PFSK-1 (cell line): Measurements from ENCODE around the gene NFATC2IP.

Experiments
- FOXP2 ChIP-seq: optimal IDR thresholded peaks from 2 replicates; pipeline ENCODE3; 2011; ENCODE audit warnings: borderline replicate concordance, control low read depth, inconsistent platforms; ENCODE audit not compliant: insufficient read depth; ENCODE audit errors: extremely low read length, extremely low read depth
- POLR2AphosphoS5 ChIP-seq: IDR thresholded peaks from 2 replicates; pipeline ENCODE4 v1.6.1; 2012; ENCODE audit warnings: low read depth, mild to moderate bottlenecking, control low read depth, low read length, moderate library complexity
- SIN3A ChIP-seq: IDR thresholded peaks from 2 replicates; pipeline ENCODE4 v1.6.1; 2012; ENCODE audit warnings: mild to moderate bottlenecking, low read length, moderate library complexity, borderline replicate concordance; ENCODE audit not compliant: insufficient read depth
- TAF1 ChIP-seq: IDR thresholded peaks from 2 replicates; pipeline ENCODE4 v1.6.1; 2012; ENCODE audit warnings: low read length, control low read depth, borderline replicate concordance; ENCODE audit not compliant: insufficient read depth
- TF ChIP-seq, protein P1 (sequence below), 2 experiments: IDR thresholded peaks; 2 replicates each; pipeline versions ENCODE4 v1.6.1 to v1.8.0; 2011 to 2012; ENCODE audit warnings: low read depth in 2 of 2, low read length in 2 of 2, control low read depth in 1 of 2, inconsistent platforms in 1 of 2, mild to moderate bottlenecking in 1 of 2, moderate library complexity in 1 of 2; ENCODE audit not compliant: insufficient read depth in 1 of 2

Gene NFATC2IP

DNA sequence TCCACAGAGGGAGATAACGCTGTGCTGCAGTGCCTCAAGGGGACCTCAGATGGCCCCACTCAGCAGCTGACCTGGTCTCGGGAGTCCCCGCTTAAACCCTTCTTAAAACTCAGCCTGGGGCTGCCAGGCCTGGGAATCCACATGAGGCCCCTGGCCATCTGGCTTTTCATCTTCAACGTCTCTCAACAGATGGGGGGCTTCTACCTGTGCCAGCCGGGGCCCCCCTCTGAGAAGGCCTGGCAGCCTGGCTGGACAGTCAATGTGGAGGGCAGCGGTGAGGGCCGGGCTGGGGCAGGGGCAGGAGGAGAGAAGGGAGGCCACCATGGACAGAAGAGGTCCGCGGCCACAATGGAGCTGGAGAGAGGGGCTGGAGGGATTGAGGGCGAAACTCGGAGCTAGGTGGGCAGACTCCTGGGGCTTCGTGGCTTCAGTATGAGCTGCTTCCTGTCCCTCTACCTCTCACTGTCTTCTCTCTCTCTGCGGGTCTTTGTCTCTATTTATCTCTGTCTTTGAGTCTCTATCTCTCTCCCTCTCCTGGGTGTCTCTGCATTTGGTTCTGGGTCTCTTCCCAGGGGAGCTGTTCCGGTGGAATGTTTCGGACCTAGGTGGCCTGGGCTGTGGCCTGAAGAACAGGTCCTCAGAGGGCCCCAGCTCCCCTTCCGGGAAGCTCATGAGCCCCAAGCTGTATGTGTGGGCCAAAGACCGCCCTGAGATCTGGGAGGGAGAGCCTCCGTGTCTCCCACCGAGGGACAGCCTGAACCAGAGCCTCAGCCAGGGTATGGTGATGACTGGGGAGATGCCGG, 18.2 kb upstream of the NFATC2IP start:
- TF ChIP-seq SIN3A, result no peak
- no peak for TF ChIP-seq FOXP2
- TF ChIP-seq, protein P1, sequence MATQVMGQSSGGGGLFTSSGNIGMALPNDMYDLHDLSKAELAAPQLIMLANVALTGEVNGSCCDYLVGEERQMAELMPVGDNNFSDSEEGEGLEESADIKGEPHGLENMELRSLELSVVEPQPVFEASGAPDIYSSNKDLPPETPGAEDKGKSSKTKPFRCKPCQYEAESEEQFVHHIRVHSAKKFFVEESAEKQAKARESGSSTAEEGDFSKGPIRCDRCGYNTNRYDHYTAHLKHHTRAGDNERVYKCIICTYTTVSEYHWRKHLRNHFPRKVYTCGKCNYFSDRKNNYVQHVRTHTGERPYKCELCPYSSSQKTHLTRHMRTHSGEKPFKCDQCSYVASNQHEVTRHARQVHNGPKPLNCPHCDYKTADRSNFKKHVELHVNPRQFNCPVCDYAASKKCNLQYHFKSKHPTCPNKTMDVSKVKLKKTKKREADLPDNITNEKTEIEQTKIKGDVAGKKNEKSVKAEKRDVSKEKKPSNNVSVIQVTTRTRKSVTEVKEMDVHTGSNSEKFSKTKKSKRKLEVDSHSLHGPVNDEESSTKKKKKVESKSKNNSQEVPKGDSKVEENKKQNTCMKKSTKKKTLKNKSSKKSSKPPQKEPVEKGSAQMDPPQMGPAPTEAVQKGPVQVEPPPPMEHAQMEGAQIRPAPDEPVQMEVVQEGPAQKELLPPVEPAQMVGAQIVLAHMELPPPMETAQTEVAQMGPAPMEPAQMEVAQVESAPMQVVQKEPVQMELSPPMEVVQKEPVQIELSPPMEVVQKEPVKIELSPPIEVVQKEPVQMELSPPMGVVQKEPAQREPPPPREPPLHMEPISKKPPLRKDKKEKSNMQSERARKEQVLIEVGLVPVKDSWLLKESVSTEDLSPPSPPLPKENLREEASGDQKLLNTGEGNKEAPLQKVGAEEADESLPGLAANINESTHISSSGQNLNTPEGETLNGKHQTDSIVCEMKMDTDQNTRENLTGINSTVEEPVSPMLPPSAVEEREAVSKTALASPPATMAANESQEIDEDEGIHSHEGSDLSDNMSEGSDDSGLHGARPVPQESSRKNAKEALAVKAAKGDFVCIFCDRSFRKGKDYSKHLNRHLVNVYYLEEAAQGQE (IDR thresholded peaks at IDR 0.05; ENCODE audit: insufficient read depth in 1 of 2, low read depth in 2 of 2, low read length in 2 of 2), result no peak
- TF ChIP-seq POLR2AphosphoS5, result no peak
- no peak for TF ChIP-seq TAF1

DNA sequence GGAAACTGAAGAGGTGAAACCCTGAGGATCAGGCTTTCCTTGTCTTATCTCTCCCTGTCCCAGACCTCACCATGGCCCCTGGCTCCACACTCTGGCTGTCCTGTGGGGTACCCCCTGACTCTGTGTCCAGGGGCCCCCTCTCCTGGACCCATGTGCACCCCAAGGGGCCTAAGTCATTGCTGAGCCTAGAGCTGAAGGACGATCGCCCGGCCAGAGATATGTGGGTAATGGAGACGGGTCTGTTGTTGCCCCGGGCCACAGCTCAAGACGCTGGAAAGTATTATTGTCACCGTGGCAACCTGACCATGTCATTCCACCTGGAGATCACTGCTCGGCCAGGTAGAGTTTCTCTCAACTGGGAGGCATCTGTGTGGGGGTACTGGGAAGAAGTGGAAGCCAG, 17.6 kb upstream of the NFATC2IP start:
- TF ChIP-seq TAF1 (no peak), POLR2AphosphoS5 (no peak), SIN3A (no peak), FOXP2 (no peak)
- TF ChIP-seq, protein P1 (IDR thresholded peaks at IDR 0.05; ENCODE audit: insufficient read depth in 1 of 2, low read depth in 2 of 2, low read length in 2 of 2), result no peak

DNA sequence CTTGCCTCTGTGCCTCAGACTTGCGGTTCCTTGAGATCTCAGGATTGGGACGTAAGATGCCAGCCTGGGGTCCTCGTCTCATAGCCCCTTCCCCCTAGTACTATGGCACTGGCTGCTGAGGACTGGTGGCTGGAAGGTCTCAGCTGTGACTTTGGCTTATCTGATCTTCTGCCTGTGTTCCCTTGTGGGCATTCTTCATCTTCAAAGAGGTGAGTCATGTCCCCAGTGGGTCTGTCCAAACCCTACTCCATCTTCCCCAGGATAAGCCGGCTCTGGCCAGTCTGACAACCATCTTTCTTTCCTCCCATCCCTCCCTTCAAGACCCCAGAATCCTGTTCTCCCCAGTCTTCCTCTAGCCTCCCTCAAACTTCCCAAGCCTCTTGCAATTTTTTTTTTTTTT, 15.4 kb upstream of the NFATC2IP start:
- TF ChIP-seq TAF1 (no peak), POLR2AphosphoS5 (no peak), SIN3A (no peak), FOXP2 (no peak)
- TF ChIP-seq, protein P1 (IDR thresholded peaks at IDR 0.05; ENCODE audit: insufficient read depth in 1 of 2, low read depth in 2 of 2, low read length in 2 of 2), result no peak

DNA sequence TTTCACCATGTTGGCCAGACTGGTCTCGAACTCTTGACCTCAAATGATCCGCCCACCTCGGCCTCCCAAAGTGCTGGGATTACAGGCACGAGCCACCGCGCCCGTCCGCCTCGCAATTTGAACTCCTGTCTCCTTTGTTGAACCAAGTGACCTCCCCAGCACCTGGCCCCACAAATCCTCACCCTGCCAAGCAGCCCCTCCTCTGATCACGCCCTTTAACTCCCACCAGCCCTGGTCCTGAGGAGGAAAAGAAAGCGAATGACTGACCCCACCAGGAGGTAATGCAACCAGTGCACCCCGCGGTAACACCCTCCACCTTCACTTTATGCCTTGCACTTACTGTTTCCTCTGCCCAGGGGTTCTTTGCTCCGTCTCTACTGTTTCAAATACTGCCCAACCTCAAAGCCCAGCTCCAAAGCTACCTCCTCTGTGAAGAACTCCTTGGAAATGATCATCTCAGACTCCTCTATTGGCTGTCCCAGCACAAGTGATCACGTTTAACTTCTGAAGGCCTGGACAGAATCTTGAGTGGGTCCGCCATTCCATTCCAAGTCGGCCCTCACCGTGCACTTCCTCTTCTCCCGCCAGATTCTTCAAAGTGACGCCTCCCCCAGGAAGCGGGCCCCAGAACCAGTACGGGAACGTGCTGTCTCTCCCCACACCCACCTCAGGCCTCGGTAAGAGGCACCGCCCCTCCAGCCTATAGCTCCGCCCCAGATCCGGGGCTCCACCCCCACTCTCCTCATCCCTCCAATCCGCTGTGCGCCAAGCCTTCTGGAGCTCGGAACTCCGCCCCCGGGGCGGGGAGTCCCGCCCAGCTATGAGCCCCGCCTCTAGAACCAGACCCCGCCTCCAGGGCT, 14.6 kb upstream of the NFATC2IP start:
- TF ChIP-seq TAF1, result no peak
- no peak for TF ChIP-seq FOXP2
- TF ChIP-seq SIN3A, result no peak
- TF ChIP-seq, protein P1 (IDR thresholded peaks at IDR 0.05; ENCODE audit: insufficient read depth in 1 of 2, low read depth in 2 of 2, low read length in 2 of 2), result no peak
- no peak for TF ChIP-seq POLR2AphosphoS5
